Prostate gland (tissue), 2 donors: ENCODE data around the gene PRSS1. TPM values are rescaled to one million over a fixed set of nuclear protein-coding genes. Genes with fewer than 3 reads are reported as not detected.
"Not testable (repeated sequence)": the region's sequence is repeated elsewhere in the genome, so short reads cannot be mapped to it uniquely, and the experiment has no call there.

Experiments used
- DNase-seq: peaks from one replicate; pipeline ENCODE4 v3.0.0-alpha.2; 2019; ENCODE audit warnings: low spot score
- H3K27ac ChIP-seq, 2 donors: fragments of 200-600 bp; sonication (generic); 2 replicates each; pipeline ENCODE4 v1.5.1; 2017 to 2019
- H3K27me3 ChIP-seq: fragments of 200-600 bp; sonication (generic); replicated peaks from 2 replicates; pipeline ENCODE4 v1.5.1; 2019; ENCODE audit not compliant: insufficient read depth
- H3K36me3 ChIP-seq, 2 donors: fragments of 200-600 bp; sonication (generic); 1 replicate in 1 of 2; 2 replicates in 1 of 2; pipeline versions ENCODE4 v1.5.1 to v1.8.1; 2017 to 2019
- H3K4me1 ChIP-seq: fragments of 200-600 bp; sonication (generic); replicated peaks from 2 replicates; pipeline ENCODE4 v1.5.1; 2019
- H3K4me3 ChIP-seq, 2 donors: fragments of 200-600 bp; sonication (generic); 2 replicates each; pipeline ENCODE4 v1.5.1; 2017 to 2019
- H3K9me3 ChIP-seq: fragments of 200-600 bp; sonication (generic); 2 replicates; pipeline ENCODE4 v1.5.1; 2017
- POLR2A ChIP-seq: fragments of 450-650 bp; IDR thresholded peaks from one replicate; pipeline ENCODE4 v1.6.1; 2016; ENCODE audit warnings: antibody characterized with exemption, mild to moderate bottlenecking
- POLR2AphosphoS5 ChIP-seq: sonication (generic); formaldehyde crosslinking; IDR thresholded peaks from one replicate; pipeline ENCODE4 v1.6.1; 2017; ENCODE audit warnings: antibody characterized with exemption
- WGBS: methylation state at CpG from one replicate; pipeline ENCODE4 v1.1.5; 2018; 5-methylcytosine and 5-hydroxymethylcytosine counted together
- intact Hi-C: fragments of 100-400 bp; cut with DNase I; formaldehyde crosslinking; loops from one replicate; pipeline ENCODE4 v1.14.2; 2022
- total RNA-seq, 2 donors: library from RNA; depleted of rRNA; stranded (reverse); fragments of >200 nt; gene quantifications; one replicate each; pipeline ENCODE4 v1.1.0, GENCODE V29; 2016
- TF ChIP-seq, protein P1 (sequence below), 4 experiments: fragments of 200-600 bp in 2 of 4; fragments of 450-650 bp in 2 of 4; sonication (generic) in 2 of 4; IDR thresholded peaks; 1 replicate in 3 of 4; 2 replicates in 1 of 4; pipeline ENCODE4 v1.5.1; 2016 to 2019; ENCODE audit warnings: antibody characterized with exemption in 4 of 4, mild to moderate bottlenecking in 2 of 4, moderate library complexity in 2 of 4

The PRSS1 gene
- total RNA-seq, 2 donors from 2014 or later: not detected

DNA sequence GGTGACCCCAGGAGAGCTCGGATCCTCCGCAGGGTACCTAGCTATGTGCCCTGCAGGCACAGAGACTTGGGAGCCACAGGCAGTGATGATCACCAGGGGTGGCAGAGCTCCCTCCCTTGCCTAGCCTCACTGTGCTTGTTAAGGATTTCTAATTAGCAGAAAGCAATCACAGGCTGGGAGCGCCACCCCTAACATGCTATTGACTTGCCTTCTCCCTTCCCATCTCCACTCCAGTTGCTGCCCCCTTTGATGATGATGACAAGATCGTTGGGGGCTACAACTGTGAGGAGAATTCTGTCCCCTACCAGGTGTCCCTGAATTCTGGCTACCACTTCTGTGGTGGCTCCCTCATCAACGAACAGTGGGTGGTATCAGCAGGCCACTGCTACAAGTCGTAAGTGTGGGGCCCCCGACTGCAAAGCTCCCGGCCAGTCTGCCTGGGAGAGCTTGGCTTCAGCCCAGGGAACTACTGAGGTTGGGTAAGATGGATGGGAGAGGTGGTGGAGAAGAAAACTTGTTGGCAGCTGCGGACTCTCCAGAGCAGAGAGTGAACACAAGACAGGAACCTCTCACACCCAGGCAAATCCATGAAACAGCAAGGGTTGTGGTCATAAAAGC is 1.2 kb downstream of the PRSS1 start:
- TF ChIP-seq, protein P1, sequence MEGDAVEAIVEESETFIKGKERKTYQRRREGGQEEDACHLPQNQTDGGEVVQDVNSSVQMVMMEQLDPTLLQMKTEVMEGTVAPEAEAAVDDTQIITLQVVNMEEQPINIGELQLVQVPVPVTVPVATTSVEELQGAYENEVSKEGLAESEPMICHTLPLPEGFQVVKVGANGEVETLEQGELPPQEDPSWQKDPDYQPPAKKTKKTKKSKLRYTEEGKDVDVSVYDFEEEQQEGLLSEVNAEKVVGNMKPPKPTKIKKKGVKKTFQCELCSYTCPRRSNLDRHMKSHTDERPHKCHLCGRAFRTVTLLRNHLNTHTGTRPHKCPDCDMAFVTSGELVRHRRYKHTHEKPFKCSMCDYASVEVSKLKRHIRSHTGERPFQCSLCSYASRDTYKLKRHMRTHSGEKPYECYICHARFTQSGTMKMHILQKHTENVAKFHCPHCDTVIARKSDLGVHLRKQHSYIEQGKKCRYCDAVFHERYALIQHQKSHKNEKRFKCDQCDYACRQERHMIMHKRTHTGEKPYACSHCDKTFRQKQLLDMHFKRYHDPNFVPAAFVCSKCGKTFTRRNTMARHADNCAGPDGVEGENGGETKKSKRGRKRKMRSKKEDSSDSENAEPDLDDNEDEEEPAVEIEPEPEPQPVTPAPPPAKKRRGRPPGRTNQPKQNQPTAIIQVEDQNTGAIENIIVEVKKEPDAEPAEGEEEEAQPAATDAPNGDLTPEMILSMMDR (IDR thresholded peaks at IDR 0.05): no peak
- TF ChIP-seq POLR2A: no peak
- no peak for TF ChIP-seq POLR2AphosphoS5
- Histone ChIP-seq H3K27ac (no peak overlapping the region), H3K4me1 (no peaks in the 10 kb centered on the region), H3K36me3 (no peaks in the 10 kb centered on the region), H3K4me3 (no peak overlapping the region), H3K27me3 (peaks cover 3% of the 10 kb centered on the region), H3K9me3 (no peaks in the 10 kb centered on the region)
- WGBS: 65% methylated on average over 9 of the region's 9 CpGs
- DNase-seq: no peak
- intact Hi-C loops: no loop called here

DNA sequence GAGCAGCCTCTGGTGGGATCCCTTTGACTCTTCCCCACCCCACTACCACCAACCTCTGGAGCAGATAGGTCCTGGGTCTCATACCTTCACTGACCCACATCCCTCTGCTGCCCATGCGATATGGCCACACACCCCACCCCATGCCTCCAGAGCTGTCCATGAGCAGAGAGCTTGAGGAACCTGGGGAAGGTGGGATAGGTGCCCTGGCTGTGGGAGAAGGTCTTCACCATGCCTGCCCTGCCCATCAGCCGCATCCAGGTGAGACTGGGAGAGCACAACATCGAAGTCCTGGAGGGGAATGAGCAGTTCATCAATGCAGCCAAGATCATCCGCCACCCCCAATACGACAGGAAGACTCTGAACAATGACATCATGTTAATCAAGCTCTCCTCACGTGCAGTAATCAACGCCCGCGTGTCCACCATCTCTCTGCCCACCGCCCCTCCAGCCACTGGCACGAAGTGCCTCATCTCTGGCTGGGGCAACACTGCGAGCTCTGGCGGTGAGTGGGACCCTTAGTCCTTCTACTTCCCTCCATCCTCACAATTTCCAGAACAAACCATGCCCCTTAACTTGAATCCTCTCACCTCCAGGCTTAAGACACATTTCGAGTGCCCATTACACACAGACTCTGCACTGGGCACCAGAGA is 2.4 kb downstream of the PRSS1 start:
- H3K4me3 ChIP-seq, H3K27ac ChIP-seq, DNase-seq, H3K36me3 ChIP-seq, H3K4me1 ChIP-seq, H3K9me3 ChIP-seq, intact Hi-C loops, H3K27me3 ChIP-seq: not testable (repeated sequence)
- WGBS: 94% methylated on average over 14 of the region's 14 CpGs

- Histone ChIP-seq H3K9me3 (no peaks in the 10 kb centered on the region), H3K27me3 (peaks cover 3% of the 10 kb centered on the region), H3K27ac (no peak overlapping the region), H3K4me1 (no peaks in the 10 kb centered on the region), H3K36me3 (no peaks in the 10 kb centered on the region), H3K4me3 (no peak overlapping the region)
- intact Hi-C loops: no loop called here
- WGBS: 61% methylated on average over 3 of the region's 3 CpGs
- DNase-seq: no peak
- TF ChIP-seq POLR2AphosphoS5: no peak
- no peak for TF ChIP-seq POLR2A
- TF ChIP-seq, protein P1 (IDR thresholded peaks at IDR 0.05): no peak
Observed at GRCh38 chr7:142752376-142753225, 3.3 kb downstream of the PRSS1 start.

DNA sequence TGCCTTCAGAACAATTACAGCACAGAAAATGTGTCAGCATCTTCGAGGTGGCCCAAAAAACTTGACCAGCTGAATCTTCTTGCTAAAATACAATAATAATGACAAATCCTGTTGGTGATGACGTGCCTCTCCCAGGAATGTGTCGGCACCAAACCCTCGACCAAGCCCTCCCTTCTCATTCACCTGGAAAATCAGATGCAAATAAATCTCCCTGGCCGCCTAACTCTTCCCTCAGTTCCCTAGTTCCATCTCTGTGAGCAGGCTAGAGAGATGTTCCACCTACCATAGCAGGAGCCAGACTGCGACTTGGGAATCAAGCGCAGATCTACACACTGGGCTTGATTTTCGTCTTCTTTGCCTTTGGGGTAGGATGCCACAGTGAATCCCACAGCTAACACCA is 4.1 kb downstream of the PRSS1 start:
- no peak for TF ChIP-seq POLR2AphosphoS5
- no peak for TF ChIP-seq POLR2A
- TF ChIP-seq, protein P1 (IDR thresholded peaks at IDR 0.05): no peak
- DNase-seq: no peak
- intact Hi-C loops: no loop called here
- H3K27ac ChIP-seq: no peak overlapping the region
- no peaks in the 10 kb centered on the region for H3K36me3 ChIP-seq
- WGBS: 73% methylated on average over 8 of the region's 8 CpGs
- H3K9me3 ChIP-seq: no peaks in the 10 kb centered on the region
- H3K4me3 ChIP-seq: no peak overlapping the region
- H3K27me3 ChIP-seq: peaks cover 3% of the 10 kb centered on the region
- H3K4me1 ChIP-seq: no peaks in the 10 kb centered on the region

GRCh38 chr7:142753925-142754491 is 4.7 kb downstream of the PRSS1 start:
- intact Hi-C loops, H3K9me3 ChIP-seq, H3K4me3 ChIP-seq, H3K36me3 ChIP-seq, H3K27ac ChIP-seq, DNase-seq, H3K27me3 ChIP-seq, H3K4me1 ChIP-seq: not testable (repeated sequence)
- 56% methylated on average over 5 of the region's 5 CpGs for WGBS
